ENCODE data around the gene RPL13A. TPM values are rescaled to one million over a fixed set of nuclear protein-coding genes. Genes with fewer than 3 reads are reported as not detected.

Gene RPL13A
- total and polyA plus RNA-seq, 9 of the 15 experiments (the other 6 are each of a cell fraction or from before 2014, with no cell fraction given), result 1,744 to 5,482 (median 2,949) TPM

DNA sequence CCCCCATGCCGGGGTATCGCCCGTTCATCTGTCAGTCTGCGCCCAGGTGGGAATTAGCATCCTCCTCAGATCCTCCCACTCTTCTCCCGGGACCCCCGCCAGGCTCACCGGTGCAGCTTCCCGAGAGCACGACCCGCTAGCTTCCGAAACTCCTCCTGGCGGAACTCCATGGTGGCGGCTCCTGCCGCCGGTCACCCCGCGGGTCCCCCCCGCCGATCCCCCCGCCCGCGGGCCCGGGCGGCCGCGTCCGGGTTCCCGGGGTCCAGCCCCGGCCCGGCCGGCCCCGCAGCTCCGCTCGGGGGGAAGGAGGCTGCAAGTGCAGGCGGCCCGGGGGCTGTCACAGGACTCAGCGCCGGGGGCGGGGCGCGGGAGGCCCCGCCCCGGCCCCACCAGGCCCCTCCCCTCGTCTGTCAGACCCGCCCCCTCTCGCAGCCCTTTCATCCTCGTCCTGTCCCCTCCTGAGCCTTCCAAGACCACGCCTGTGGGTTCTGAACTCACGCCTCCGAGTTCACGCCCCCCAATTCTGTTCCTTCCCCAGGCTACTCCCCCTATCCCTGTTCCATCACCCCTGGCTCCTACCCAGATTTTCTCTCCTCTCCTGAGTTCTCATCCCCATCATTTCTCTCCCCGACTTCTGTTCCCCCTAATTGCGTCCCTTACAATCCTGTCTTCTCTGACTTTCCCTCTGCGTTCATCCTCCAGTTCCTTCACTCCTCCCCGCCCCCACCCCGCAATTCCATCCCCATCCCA, 46.0 kb upstream of the RPL13A start, which contains the start of gene SLC17A7:
SLC17A7 (minus strand) TSS at position 318 of the 750 bp plus-strand sequence; CDS start at position 170, 148 bp downstream.
- H3K27ac ChIP-seq (ENCODE audit: extremely low read depth, low read depth, low read length), result peak within 1 kb of the TSS; percentile 58; the same call in 2 of the 3 replicates
- peak; percentile 74 to 88 (median 86) for DNase-seq (ENCODE audit: extremely low read depth in 1 of 4, low spot score in 3 of 4)
- intact Hi-C loops (cut with micrococcal nuclease) (loop anchor here (5.0 to 10.0 kb wide), 2 partner anchors 177 to 289 kb away; no protein-coding TSS in a partner anchor), in situ Hi-C loops (cut with MboI) (no loop called here)
- peak; percentile 46 for ATAC-seq
- ChIA-PET POLR2A (interaction anchor here (0.6 to 3.7 kb wide), 4 partner anchors 10 to 47 kb away, joined by 3 to 14 read pairs (median 4); no protein-coding TSS in a partner anchor), CTCF (ENCODE audit: low intra/inter-chr PET ratio) (interaction anchor here (0.6 kb wide), 2 partner anchors 216 to 217 kb away, joined by 3 to 4 read pairs; no protein-coding TSS in a partner anchor)
- peaks cover 7 to 19% of the 10 kb centered on the region in 2 experiments; a peak in 4 of 5 replicates for H3K27me3 ChIP-seq (ENCODE audit: control insufficient read depth in 2 of 2, insufficient read depth in 2 of 2, low read length in 2 of 2)
- BruUV-seq (replicated peaks), result no TSS peak
- peaks cover 31 to 44% of the 10 kb centered on the region in 2 experiments; a peak in 4 of 5 replicates for H3K4me1 ChIP-seq (replicated peaks in 1 of 2; ENCODE audit: control insufficient read depth in 2 of 2, insufficient read depth in 2 of 2, low read length in 2 of 2)
- H4K20me1 ChIP-seq (replicated peaks; ENCODE audit: control insufficient read depth, insufficient read depth, low read length), result no peaks in the 10 kb centered on the region
- H3K9me1 ChIP-seq (ENCODE audit: control insufficient read depth, insufficient read depth, low read length), result no peaks in the 10 kb centered on the region
- H2AFZ ChIP-seq (ENCODE audit: low read depth, low read length), result peak within 1 kb of the TSS; percentile 97
- peak within 1 kb of the TSS; percentile 87 for H3K4me2 ChIP-seq (ENCODE audit: insufficient read depth, low read length)
- H3K4me3 ChIP-seq, result peak within 1 kb of the TSS; percentile 84
- no peak for FAIRE-seq
- peaks cover 2% of the 10 kb centered on the region; the same call in 1 of the 3 replicates for H3K36me3 ChIP-seq (ENCODE audit: control insufficient read depth, insufficient read depth, low read length)
- WGBS (ENCODE audit: insufficient coverage, low coverage, missing lambda C conversion rate), result 6% methylated on average over 19 of the region's 56 CpGs
- H3K9me3 ChIP-seq (replicated peaks; ENCODE audit: control insufficient read depth, insufficient read depth, low read depth, low read length), result no peaks in the 10 kb centered on the region
- H3K9ac ChIP-seq (ENCODE audit: insufficient read depth in 1 of 2, low read depth in 2 of 2, low read length in 2 of 2), result peak within 1 kb of the TSS in 1 of 2 experiments; percentile 89; a peak in 3 of 4 replicates
- H3K79me2 ChIP-seq (ENCODE audit: control insufficient read depth, insufficient read depth, low read length), result no peaks in the 10 kb centered on the region
- TF ChIP-seq ZBTB7A (IDR thresholded peaks at IDR 0.05; ENCODE audit: borderline replicate concordance, control insufficient read depth, low read depth, low read length) (peak; percentile 84; the same call in 1 of the 2 replicates), CCNT2 (IDR thresholded peaks at IDR 0.05; ENCODE audit: borderline replicate concordance, extremely low read depth, insufficient read length, low read depth, low read length) (peak; percentile 61), XRCC4 (IDR thresholded peaks at IDR 0.05; ENCODE audit: extremely low read depth, insufficient read depth, insufficient read length) (no peak), RB1 (IDR thresholded peaks at IDR 0.05; ENCODE audit: low read depth) (peak; percentile 40; the same call in 1 of the 2 replicates), POLR2B (IDR thresholded peaks at IDR 0.05; ENCODE audit: low read depth, partially characterized antibody) (no peak), RBM34 (IDR thresholded peaks at IDR 0.05; ENCODE audit: borderline replicate concordance, insufficient read depth, low read length) (no peak), ZNF408 (CRISPR knock-in tag; IDR thresholded peaks at IDR 0.05; ENCODE audit: low read depth) (no peak), HMGN3 (IDR thresholded peaks at IDR 0.05; ENCODE audit: borderline replicate concordance, extremely low read depth, insufficient read length, low read depth, low read length) (peak; percentile 66), POLR2G (IDR thresholded peaks at IDR 0.05; ENCODE audit: low read depth, low read length) (peak; percentile 48; the same call in 1 of the 2 replicates), ZC3H11A (IDR thresholded peaks at IDR 0.05; ENCODE audit: low read depth, low read length) (no peak)
- TF ChIP-seq, protein P1, sequence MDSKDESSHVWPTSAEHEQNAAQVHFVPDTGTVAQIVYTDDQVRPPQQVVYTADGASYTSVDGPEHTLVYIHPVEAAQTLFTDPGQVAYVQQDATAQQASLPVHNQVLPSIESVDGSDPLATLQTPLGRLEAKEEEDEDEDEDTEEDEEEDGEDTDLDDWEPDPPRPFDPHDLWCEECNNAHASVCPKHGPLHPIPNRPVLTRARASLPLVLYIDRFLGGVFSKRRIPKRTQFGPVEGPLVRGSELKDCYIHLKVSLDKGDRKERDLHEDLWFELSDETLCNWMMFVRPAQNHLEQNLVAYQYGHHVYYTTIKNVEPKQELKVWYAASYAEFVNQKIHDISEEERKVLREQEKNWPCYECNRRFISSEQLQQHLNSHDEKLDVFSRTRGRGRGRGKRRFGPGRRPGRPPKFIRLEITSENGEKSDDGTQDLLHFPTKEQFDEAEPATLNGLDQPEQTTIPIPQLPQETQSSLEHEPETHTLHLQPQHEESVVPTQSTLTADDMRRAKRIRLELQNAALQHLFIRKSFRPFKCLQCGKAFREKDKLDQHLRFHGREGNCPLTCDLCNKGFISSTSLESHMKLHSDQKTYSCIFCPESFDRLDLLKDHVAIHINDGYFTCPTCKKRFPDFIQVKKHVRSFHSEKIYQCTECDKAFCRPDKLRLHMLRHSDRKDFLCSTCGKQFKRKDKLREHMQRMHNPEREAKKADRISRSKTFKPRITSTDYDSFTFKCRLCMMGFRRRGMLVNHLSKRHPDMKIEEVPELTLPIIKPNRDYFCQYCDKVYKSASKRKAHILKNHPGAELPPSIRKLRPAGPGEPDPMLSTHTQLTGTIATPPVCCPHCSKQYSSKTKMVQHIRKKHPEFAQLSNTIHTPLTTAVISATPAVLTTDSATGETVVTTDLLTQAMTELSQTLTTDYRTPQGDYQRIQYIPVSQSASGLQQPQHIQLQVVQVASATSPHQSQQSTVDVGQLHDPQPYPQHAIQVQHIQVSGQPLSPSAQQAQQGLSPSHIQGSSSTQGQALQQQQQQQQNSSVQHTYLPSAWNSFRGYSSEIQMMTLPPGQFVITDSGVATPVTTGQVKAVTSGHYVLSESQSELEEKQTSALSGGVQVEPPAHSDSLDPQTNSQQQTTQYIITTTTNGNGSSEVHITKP (IDR thresholded peaks at IDR 0.05; ENCODE audit: partially characterized antibody), result no peak
- TF ChIP-seq, protein P2, sequence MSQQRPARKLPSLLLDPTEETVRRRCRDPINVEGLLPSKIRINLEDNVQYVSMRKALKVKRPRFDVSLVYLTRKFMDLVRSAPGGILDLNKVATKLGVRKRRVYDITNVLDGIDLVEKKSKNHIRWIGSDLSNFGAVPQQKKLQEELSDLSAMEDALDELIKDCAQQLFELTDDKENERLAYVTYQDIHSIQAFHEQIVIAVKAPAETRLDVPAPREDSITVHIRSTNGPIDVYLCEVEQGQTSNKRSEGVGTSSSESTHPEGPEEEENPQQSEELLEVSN (IDR thresholded peaks at IDR 0.05; ENCODE audit: borderline replicate concordance in 1 of 2, extremely low read depth in 1 of 2, insufficient read depth in 1 of 2, insufficient read length in 1 of 2, low read depth in 1 of 2, low read length in 1 of 2, poor library complexity in 1 of 2, severe bottlenecking in 1 of 2), result peak in 1 of 2 experiments; percentile 13
